HEK293 (cell line): ENCODE results near the gene PSMB9.
A peak's percentile ranks its signal among the peaks of the same experiment; 100 is the strongest.

Experiments
- CTCF ChIP-seq: fragments of 450-650 bp; formaldehyde crosslinking; IDR thresholded peaks from 2 replicates; pipeline ENCODE4 v1.5.1; 2016; ENCODE audit warnings: missing biosample characterization, missing genetic modification characterization
- SETDB1 ChIP-seq: IDR thresholded peaks from one replicate; pipeline ENCODE4 v1.6.1; 2017; ENCODE audit warnings: mild to moderate bottlenecking, low read length, moderate library complexity, mixed read lengths; ENCODE audit not compliant: insufficient read length
- ZNF121 ChIP-seq: fragments of 450-650 bp; formaldehyde crosslinking; IDR thresholded peaks from 2 replicates; pipeline ENCODE4 v1.5.1; 2016; ENCODE audit warnings: missing biosample characterization, missing genetic modification characterization

- TF ChIP-seq CTCF = peak; percentile 28
- TF ChIP-seq SETDB1 = no peak
- no peak for TF ChIP-seq ZNF121
Observed at GRCh38 chr6:32885698-32886286, 31.8 kb downstream of the PSMB9 start.
